ENCODE data around the gene ELAVL1.

ELAVL1 gene

DNA sequence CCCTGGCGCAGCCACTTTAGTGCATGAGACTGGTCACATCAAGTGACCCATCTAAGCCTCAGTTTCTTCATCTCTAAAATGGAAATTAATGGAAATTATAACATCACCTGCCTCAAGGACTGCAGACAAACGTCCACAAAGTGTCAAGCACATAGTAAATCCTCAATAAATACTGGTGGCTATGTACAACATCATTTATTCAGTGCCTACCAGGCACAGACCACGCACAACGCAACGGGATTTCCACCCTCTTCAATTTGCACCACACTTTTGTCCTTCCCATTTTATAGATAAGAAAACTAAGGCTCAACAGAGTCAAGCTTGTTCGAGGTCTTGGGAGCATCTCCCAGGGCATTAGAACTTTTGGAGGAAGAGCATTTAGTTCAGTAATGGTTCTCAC is 1.4 kb downstream of the ELAVL1 start:
- no peak for TF ChIP-seq CTCF (IDR thresholded peaks at IDR 0.05; ENCODE audit: insufficient read depth, low read length, missing control alignments)
- DNase-seq (ENCODE audit: low read depth, low spot score), result no peak
- ChIA-PET POLR2A (interaction anchor here (1.1 kb wide), 1 partner anchor 75 kb away, joined by 4 read pairs; no protein-coding TSS in a partner anchor), CTCF (interaction anchor here (1.2 to 9.3 kb wide), 7 partner anchors 9 to 75 kb away, joined by 4 to 103 read pairs (median 7); partner anchors contain the start of gene TIMM44)
- H3K4me3 ChIP-seq (ENCODE audit: low read depth, low read length), result peak overlapping the region; percentile 72

DNA sequence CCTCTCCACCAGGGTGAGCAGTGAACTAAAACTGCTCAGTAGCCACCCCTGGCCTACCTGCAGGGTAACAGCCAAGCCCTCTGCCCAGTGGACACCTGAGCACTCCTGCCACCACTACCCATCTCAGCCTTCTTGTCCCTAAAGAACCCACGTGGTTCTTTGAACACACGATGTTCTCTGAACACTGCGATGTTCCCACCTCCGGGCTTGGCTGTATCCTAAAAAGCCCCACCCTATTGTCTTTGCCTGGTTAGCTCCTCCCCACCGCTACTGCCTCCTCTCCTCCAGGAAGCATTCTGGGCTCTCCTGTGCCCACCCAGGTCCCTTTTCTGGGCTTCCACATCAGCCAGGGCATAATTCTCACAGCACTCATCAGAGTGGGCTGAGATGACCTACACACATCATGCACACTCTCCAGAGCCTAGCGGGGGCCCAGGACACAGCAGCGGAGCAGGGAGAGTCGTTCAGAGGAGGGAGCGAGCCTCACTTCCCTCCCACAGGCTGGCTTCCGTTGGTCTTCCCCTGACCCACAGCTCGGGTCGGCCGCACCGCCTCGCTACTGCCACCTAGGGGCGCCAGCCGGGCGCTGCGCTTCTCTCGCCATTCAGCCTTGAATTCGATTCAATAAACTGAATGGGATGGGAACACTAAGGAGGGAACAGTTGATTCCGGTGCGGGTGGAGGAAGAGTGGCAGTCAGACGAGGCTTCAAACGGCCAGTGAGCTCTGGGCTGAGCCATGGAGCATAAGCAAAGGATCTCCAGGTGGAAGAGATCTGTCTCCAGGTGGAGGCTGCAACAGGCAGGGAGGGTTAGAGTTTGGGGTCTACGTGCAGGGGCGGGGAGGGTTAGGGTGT is 3.2 kb downstream of the ELAVL1 start:
- POLR2A ChIA-PET, result interaction anchor here (0.9 kb wide), 1 partner anchor 58 kb away, joined by 3 read pairs; no protein-coding TSS in a partner anchor
- CTCF ChIA-PET, result interaction anchor here (0.7 to 9.3 kb wide), 33 partner anchors 11 to 251 kb away, joined by 3 to 103 read pairs (median 5); partner anchors contain the start of genes SNAPC2 and TIMM44
- peak; percentile 10 for DNase-seq (ENCODE audit: low read depth, low spot score)
- TF ChIP-seq CTCF (IDR thresholded peaks at IDR 0.05; ENCODE audit: insufficient read depth, low read length, missing control alignments), result peak; percentile 98
- H3K4me3 ChIP-seq (ENCODE audit: low read depth, low read length), result peak overlapping the region; percentile 46

GRCh38 chr19:8001651-8001994 is 3.8 kb downstream of the ELAVL1 start:
- no peak for TF ChIP-seq CTCF (IDR thresholded peaks at IDR 0.05; ENCODE audit: insufficient read depth, low read length, missing control alignments)
- no peak for DNase-seq (ENCODE audit: low read depth, low spot score)
- CTCF ChIA-PET, result interaction anchor here (1.1 to 9.3 kb wide), 18 partner anchors 11 to 218 kb away, joined by 3 to 103 read pairs (median 6); partner anchors contain the start of genes SNAPC2 and TIMM44
- POLR2A ChIA-PET, result interaction anchor here (0.9 kb wide), 1 partner anchor 58 kb away, joined by 3 read pairs; no protein-coding TSS in a partner anchor
- H3K4me3 ChIP-seq (ENCODE audit: low read depth, low read length), result peak overlapping the region; percentile 3; the same call in 1 of the 2 replicates

DNA sequence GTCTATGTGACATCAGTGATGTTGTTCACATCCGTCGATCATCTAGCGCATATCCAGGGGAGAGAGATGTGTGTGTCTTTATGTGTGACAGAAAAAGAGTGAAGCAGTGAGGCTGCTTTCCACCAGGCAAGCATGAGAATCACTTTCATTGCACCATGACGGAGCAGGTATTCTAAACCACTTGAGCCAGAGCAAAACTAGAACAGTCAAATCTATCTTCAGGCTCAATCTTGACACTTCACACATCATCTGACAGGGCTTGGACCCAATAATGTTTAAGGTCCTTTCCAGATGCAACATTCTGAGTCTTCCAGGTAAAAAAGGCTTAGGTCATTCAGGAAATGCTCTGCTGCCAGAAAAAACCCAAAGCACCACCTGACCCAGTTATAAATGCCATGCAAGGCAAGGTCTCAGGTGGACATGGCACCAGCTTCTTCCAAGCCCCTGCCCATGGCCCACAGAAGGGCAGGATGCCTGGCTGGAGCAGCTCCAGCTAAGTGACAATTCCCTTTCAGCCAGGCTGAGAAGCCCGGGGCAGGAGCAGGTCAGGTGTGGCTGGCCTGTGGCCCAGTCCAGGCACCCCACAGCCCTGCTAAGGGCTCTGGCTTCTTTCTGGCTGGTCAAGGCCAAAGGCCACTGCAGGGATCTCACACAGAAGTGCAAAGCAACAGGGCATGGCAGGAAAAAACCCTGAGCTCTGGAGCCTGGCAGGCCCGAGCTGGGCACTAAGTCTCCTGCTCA is 5.0 kb downstream of the ELAVL1 start:
- POLR2A ChIA-PET, result interaction anchor here (0.7 kb wide), 1 partner anchor 9 kb away, joined by 3 read pairs; no protein-coding TSS in a partner anchor
- no peak for TF ChIP-seq CTCF (IDR thresholded peaks at IDR 0.05; ENCODE audit: insufficient read depth, low read length, missing control alignments)
- CTCF ChIA-PET, result interaction anchor here (1.6 to 9.3 kb wide), 5 partner anchors 11 to 219 kb away, joined by 3 to 103 read pairs (median 15); partner anchors contain the start of gene TIMM44
- DNase-seq (ENCODE audit: low read depth, low spot score), result no peak
- H3K4me3 ChIP-seq (ENCODE audit: low read depth, low read length), result no peak overlapping the region

DNA sequence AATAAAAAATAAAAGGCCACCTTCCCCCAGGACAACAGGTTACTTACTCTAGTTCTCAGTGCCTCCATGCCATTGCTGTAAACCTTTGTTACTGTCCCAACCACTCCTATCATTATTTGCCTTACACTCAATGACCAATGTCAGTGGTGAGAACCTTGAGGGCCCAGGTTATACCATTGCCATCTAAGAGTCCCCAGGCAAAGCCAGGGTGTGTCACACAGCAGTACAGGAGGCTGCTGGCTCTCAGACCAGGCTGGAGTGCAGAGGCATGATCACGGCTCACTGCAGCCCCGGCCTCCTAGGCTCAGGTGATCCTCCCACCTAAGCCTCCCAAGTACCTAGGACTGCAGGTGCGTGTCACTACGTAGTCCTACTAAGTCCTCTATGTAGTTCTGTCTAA is 6.1 kb downstream of the ELAVL1 start:
- DNase-seq (ENCODE audit: low read depth, low spot score), result no peak
- H3K4me3 ChIP-seq (ENCODE audit: low read depth, low read length), result no peak overlapping the region
- ChIA-PET CTCF (interaction anchor here (3.0 to 9.3 kb wide), 2 partner anchors 10 to 56 kb away, joined by 15 to 103 read pairs; partner anchors contain the start of gene TIMM44), POLR2A (no interaction called here)
- TF ChIP-seq CTCF (IDR thresholded peaks at IDR 0.05; ENCODE audit: insufficient read depth, low read length, missing control alignments), result no peak

Measured in AG04449 (cell line).